Activated T-cell treated with anti-CD3 and anti-CD28 coated beads for 4 hours (primary cell): ENCODE results near the gene GM2A.
A peak's percentile ranks its signal among the peaks of the same experiment; 100 is the strongest.
"Not testable (repeated sequence)": the region's sequence is repeated elsewhere in the genome, so short reads cannot be mapped to it uniquely, and the experiment has no call there.

ENCODE experiments used
- DNase-seq: peaks from one replicate; pipeline ENCODE4 v3.0.0-alpha.2; 2020

GM2A gene

DNA sequence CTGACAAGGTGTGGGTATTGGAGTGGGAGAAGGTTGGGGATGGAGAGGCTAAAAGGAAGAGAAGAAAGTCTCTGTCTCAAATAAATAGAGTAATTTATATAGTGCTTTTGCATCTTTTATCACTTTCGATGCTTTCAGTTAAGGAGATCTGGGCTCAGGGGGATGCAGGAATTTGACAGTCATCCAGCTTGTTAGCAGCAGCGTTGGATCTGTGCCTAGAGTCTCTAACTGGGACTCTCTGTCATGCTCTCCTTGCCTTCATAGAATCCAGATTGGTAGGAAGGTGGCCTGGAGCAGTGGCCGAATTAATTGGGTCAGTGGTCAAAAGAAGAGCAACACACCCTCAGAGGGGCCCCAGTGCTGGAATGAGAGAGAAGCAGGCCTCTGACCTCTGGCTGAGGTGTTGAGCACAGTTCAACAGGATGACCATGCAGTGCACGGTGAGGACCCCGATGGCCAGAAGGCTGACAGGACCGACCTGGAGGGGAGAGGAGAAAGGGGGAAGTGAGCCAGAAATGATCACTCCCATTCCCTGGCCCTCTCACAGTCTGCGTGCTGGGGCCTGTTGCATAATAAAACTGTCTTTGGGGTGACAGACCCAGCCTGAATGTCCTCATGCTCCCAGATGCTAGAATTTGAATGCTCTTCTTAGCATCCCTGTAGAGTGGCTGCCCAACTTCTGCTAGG, 42.9 kb downstream of the GM2A start:
- DNase-seq: no peak

DNA sequence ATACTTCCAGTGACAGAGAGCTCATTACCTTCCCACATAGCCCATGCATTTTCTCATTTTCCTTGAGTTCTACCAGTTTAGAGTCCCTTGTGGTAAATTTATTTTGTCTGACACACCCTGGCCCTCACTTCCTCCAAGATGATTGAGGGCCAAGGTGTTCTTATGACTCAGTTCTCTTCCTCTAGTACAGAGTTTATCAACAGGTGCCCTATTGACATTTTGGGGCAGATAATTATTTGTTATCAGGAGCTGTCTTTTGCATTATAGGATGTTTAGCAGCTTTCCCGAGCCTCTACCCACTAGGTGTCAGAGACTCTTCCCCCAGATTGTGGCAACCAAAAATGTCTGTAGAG, 43.5 kb downstream of the GM2A start:
- DNase-seq: no peak

DNA sequence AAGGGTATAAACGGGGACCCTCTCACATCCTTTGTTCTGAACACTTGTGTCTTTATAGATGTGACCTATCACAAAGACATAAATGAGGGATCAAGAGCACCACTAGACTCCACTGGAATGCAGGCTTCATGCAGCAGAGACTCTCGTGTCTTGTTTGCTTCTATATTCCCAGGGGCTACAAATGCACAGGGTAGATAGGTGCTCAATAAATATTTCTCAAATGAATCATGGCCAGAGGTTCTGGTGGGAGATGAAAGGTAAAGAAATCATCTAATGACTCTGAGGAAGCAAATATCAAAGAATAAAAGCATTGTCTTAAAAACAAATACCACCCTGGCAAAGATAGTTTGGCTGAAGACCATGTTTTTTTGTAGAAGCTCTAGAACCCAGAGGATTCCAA, 44.0 kb downstream of the GM2A start:
- no peak for DNase-seq

DNA sequence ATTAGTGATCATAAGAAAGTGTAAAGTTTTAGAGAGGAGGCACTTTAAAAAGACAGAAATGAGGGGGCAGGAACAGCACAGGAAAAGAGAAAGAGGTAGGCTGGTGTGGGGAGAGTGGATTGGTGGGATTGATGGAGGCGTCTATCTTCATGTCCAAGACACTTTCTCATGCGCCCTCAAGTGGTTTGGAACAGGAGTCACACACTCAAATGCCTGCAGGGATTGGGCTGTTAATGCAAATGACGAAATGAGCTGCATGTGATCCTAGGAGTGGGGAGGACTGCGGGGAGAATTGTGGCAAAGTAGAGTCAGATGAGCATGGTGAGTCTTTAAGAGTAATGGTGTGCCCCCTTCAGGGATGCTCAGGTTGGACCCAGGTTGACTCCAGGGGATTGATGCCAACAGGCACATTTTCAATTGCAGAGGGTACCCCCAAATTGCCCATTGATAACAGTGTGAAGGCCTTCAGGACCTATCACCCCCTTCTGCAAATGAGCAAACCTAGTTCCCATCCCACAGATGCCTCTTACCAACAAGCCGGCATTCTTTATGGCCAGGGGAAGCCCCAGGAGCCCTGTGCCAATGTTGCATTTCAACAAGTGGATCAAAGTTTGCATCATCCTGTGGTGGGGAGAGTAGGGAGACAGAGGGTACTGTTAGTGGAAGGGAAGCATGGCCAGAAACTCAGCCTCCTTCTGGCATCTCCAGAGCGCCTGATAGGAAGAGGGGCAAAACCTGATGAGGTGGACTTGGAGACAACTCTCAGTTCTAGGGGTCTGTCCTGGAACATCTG, 45.3 kb downstream of the GM2A start:
- DNase-seq: no peak

DNA sequence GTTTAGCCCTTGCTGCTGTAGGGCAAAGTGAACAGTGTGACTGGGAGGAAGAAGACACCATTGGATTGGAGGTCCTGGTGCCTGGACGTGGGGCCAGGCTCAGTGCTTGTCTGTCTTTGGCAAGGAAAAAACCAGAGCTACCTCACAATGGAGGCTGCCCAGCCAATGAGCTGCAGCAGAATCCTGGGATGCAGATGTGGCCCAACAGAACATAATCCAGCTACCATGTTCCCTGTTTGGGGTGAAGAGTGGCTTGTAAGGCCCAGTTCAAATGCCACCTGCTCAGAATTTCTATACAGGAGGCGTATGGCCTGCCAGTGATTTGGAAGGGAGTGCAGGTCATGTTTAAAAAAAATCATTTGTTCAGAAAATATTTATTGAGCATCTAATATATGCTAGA, 50.7 kb downstream of the GM2A start, which contains the start of gene SLC36A3:
TSS of gene SLC36A3 (minus strand) at position 101 of the 400 bp plus-strand sequence. CDS start 412 bp downstream, outside the sequence.
- no peak for DNase-seq

DNA sequence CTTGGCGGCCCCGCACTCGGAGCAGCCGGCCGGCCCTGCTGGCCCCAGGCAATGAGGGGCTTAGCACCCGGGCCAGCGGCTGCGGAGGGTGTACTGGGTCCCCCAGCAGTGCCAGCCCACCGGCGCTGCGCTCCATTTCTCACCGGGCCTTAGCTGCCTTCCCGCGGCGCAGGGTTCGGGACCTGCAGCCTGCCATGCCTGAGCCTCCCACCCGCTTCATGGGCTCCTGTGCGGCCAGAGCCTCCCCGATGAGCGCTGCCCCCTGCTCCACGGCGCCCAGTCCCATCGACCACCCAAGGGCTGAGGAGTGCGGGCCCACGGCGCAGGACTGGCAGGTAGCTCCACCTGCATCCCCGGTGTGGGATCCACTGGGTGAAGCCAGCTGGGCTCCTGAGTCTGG, 56.3 kb downstream of the GM2A start:
- DNase-seq: not testable (repeated sequence)

DNA sequence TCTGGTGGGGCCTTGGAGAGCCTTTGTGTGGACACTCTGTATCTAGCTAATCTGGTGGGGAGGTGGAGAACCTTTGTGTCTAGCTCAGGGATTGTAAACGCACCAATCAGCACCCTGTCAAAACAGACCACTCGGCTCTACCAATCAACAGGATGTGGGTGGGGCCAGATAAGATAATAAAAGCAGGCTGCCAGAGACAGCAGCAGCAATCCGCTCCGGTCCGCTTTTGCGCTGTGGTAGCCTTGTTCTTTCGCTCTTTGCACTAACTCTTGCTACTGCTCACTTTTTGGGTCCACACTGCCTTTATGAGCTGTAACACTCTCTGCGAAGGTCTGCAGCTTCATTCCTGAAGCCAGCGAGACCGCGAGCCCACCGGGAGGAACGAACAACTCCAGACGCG, 56.8 kb downstream of the GM2A start:
- not testable (repeated sequence) for DNase-seq

DNA sequence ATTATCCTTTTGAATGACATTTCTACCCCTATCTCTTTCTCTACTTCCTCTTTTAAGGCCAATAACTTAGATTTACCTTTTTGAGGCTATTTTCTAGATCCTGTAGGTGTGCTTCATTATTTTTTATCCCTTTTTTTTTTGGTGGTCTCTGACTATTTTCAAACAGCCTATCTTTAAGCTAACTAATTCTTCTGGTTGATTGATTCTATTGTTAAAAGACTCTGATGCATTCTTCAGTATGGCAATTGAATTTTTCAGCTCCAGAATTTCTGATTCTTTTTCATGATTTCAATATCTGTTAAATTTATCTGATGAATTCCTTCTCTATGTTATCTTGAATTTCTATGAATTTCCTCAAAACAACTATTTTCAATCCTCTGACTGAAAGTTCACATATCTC, 57.9 kb downstream of the GM2A start:
- DNase-seq: no peak

DNA sequence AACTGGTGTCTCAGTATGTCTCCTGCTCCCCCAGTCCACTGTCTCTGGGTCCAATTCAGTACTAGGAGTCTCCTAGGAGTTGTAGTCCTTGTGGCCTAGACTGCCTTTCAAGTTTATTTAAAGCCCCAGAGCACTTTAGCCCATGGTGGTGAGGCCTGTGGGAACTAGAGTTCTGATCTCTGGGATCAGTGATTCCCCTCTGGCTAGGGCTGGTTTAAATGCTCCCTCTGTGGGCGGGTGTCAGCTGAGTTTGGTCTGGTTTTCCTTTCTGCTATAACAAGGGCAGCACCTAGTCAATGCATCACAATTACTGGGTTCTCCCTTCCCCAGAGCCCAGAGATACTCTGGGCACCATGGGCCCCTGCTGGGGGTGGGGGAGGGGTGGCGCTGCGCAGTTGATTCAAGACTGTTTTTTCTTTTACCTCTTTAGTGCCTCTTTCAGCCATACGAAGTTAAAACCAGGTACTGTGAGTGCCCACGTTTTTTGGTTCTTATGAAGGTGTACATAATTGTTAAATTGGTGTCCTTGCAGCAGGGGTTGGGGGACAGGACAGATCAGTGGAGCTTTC, 59.9 kb downstream of the GM2A start:
- no peak for DNase-seq

DNA sequence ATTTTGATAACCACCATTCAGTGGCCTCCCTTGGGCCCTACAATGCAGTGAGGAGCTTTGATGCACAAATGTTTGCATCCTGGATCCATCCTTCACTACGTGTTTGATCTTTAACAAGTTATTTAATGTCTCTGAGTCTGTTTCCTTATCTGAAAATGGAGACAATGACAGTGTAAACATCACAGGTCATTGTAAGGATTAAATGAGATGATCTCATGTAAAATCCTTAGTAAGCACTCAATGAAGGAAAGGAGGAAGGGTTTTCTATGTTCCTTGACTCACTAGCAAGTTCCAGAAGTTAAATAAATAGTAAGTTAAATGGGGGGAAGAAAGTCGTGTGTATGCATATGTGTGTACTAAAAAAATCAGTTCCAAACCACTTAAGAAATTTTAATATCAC, 60.4 kb downstream of the GM2A start:
- no peak for DNase-seq

DNA sequence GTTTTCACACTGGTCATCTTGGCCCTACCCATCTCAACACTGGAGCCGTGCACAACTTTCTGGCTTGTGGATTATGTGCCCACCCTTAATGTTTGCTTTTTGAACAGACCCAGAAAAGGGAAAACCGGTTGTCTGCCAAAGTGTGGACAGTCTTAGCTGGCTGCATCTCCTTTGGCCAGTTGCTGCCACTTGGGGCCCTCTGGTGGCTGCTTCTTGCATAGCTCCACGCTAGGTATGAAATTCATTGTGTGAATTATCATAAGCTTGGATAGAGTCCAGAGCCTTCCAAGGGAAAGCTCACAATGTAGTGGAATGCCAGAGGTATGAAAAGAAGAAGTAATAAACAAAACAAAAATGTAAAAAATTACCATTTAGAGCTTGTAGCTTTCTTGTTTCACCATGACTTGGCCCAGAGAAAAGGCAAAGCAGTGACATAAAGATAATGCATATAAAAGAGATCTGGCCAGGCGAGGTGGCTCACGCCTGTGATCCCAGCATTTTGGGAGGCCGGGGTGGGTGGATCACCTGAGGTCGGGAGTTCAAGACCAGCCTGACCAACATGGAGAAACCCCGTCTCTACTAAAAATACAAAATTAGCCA, 63.1 kb downstream of the GM2A start:
- peak; percentile 14 for DNase-seq

DNA sequence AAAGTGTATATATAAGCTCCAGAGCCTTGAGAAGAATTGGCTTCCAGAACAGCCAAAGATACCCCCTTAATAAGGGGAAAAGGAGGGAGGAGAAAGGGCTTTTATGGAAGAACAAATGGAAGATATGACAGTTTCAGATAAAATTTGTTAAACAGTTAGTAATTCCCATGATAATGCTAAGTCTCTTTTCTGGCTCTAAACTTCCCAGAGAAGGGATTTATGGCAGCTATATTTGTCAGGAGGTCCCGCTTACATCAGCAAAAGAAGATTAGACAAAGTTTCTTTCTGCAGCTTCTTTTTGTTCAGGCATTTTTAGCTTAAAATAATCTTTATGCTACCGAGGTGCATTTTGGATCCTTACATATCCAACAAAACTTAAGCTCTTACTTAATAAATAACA, 64.9 kb downstream of the GM2A start:
- no peak for DNase-seq

DNA sequence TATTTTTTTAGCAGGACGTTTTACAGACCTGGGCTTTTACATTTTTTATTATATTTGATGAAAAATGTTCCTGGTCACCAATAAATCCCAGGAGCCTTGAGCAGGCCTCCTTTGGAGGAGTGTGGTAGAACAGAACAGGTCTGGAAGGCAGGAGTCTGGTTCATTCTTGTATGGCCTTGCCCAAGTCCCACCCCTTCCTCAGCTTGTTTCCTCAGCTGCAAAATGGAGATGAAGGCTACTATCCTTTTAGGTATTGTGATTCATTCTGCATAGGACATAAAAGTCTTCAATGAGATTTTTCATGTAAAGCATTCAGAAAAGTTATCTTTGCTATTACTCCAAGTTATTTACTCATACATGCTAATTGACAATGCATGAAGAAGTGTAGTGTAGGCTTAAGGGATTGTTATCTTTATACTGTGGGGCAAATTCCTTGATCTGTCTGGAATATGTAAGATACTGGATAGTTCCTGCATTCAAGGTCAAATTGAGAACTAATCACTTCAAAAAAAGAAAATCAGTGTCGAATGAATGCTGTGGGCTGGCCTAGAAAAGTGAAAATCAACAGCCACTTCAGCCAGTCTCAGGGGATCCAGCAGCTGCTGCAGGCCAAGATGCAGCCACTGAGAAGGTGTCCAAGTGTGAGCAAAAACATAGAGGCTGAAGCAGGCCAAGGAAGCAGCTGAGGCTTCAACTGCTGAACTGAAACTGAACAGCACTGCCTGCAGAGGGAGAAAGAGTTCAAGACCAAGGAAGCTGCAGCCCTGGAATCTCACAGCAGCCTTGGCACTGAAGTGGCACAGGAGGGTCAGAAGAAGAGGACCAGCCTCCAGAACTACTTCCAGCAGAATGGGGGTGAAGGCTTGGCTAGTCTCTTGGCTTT, 66.1 kb downstream of the GM2A start:
- no peak for DNase-seq
